ENCODE data around the gene LARGE1.

LARGE1 gene

DNA sequence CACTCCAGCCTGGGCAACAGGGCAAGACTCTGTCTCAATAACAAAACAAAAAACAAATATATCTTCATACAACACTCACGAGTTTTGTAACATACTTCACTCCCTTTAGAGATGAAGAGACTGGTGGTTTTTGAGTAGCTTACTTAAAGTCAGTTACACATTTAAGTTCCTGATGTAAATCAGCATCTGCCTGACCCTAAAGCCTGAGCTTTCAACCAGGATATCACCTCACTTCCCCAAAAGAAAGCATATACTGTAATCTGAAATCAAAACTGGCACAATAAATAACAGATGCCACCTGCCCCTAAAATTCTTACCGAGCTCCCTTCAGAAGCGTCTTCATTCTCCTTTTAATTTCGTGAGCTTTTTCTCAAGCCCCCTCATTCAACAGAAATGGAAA, 31.5 kb downstream of the LARGE1 start:
- no peaks in the 10 kb centered on the region for H3F3A ChIP-seq (ENCODE audit: insufficient read depth)
- H4K20me1 ChIP-seq (ENCODE audit: low read depth, low read length), result no peaks in the 10 kb centered on the region
- no peaks in the 10 kb centered on the region for H3K27me3 ChIP-seq (ENCODE audit: low read length)
- H3K9me3 ChIP-seq (ENCODE audit: insufficient read depth, low read length), result no peaks in the 10 kb centered on the region
- no peak overlapping the region for H3K4me3 ChIP-seq (ENCODE audit: insufficient read depth, low read length, poor library complexity, severe bottlenecking)
- no peak overlapping the region for H3K9ac ChIP-seq (ENCODE audit: low read length)
- no peak overlapping the region for H3K27ac ChIP-seq (ENCODE audit: low read depth, low read length)
- no peak overlapping the region for H2AFZ ChIP-seq (ENCODE audit: low read depth, low read length, severe bottlenecking)
- no peak overlapping the region for H3K4me2 ChIP-seq (ENCODE audit: low read depth, low read length, poor library complexity, severe bottlenecking)
- no peaks in the 10 kb centered on the region for H3K79me2 ChIP-seq (ENCODE audit: insufficient read depth, low read length)
- H3K36me3 ChIP-seq (ENCODE audit: low read length), result no peaks in the 10 kb centered on the region
- H3K9me2 ChIP-seq (replicated peaks; ENCODE audit: insufficient read depth, low read length), result no peaks in the 10 kb centered on the region
- TF ChIP-seq, protein P1, sequence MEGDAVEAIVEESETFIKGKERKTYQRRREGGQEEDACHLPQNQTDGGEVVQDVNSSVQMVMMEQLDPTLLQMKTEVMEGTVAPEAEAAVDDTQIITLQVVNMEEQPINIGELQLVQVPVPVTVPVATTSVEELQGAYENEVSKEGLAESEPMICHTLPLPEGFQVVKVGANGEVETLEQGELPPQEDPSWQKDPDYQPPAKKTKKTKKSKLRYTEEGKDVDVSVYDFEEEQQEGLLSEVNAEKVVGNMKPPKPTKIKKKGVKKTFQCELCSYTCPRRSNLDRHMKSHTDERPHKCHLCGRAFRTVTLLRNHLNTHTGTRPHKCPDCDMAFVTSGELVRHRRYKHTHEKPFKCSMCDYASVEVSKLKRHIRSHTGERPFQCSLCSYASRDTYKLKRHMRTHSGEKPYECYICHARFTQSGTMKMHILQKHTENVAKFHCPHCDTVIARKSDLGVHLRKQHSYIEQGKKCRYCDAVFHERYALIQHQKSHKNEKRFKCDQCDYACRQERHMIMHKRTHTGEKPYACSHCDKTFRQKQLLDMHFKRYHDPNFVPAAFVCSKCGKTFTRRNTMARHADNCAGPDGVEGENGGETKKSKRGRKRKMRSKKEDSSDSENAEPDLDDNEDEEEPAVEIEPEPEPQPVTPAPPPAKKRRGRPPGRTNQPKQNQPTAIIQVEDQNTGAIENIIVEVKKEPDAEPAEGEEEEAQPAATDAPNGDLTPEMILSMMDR (IDR thresholded peaks at IDR 0.05; ENCODE audit: insufficient read depth, low read length, poor library complexity, severe bottlenecking), result no peak
- TF ChIP-seq EZH2phosphoT487 (conservative IDR thresholded peaks at IDR 0.05; ENCODE audit: low read length), result no peak

DNA sequence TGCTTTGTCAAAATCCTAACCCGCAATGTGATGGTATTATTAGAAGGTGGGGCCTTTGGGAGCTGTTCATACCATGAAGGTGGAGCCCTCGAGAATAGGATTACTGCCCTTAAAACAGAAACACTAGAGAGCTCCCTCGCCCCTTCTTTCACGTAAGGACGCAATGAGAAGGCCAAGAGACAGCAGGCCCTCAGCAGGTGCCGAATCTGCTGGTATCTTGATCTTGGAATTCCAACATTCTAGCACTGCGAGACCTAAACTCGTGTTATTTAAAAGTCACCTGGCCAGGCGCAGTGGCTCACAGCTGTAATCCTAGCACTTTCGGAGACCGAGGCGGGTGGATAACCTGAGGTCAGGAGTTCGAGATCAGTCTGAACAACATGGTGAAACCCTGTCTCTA, 33.1 kb downstream of the LARGE1 start:
- H3K36me3 ChIP-seq (ENCODE audit: low read length), result no peaks in the 10 kb centered on the region
- no peaks in the 10 kb centered on the region for H3K27me3 ChIP-seq (ENCODE audit: low read length)
- H3K9me3 ChIP-seq (ENCODE audit: insufficient read depth, low read length), result no peaks in the 10 kb centered on the region
- H3K79me2 ChIP-seq (ENCODE audit: insufficient read depth, low read length), result no peaks in the 10 kb centered on the region
- H3K9me2 ChIP-seq (replicated peaks; ENCODE audit: insufficient read depth, low read length), result no peaks in the 10 kb centered on the region
- H3K9ac ChIP-seq (ENCODE audit: low read length), result no peak overlapping the region
- H3K4me2 ChIP-seq (ENCODE audit: low read depth, low read length, poor library complexity, severe bottlenecking), result no peak overlapping the region
- no peak overlapping the region for H3K4me3 ChIP-seq (ENCODE audit: insufficient read depth, low read length, poor library complexity, severe bottlenecking)
- H3F3A ChIP-seq (ENCODE audit: insufficient read depth), result no peaks in the 10 kb centered on the region
- H4K20me1 ChIP-seq (ENCODE audit: low read depth, low read length), result no peaks in the 10 kb centered on the region
- no peak overlapping the region for H3K27ac ChIP-seq (ENCODE audit: low read depth, low read length)
- no peak overlapping the region for H2AFZ ChIP-seq (ENCODE audit: low read depth, low read length, severe bottlenecking)
- TF ChIP-seq EZH2phosphoT487 (conservative IDR thresholded peaks at IDR 0.05; ENCODE audit: low read length), result no peak
- TF ChIP-seq, protein P1 (IDR thresholded peaks at IDR 0.05; ENCODE audit: insufficient read depth, low read length, poor library complexity, severe bottlenecking), result no peak

DNA sequence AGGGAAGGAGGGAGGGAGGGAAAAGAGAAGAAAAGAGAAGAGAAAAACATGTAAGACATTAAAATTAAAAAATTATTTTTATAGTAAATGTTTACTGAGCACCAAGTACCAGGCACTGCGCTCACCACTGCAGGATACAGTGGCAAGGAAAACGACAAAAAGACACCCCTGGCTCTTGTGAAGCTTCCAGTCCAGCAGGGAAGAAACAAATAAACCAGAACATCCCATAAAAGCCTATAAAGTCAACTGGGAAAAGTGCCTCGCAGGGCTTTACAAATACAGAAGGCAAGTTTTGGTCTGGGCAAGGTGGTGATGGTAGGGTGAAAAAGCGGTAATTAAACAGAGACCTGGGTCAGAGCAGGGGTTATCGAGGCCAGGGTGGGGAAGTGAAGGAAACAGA, 33.6 kb downstream of the LARGE1 start:
- Histone ChIP-seq H3K9ac (ENCODE audit: low read length) (no peak overlapping the region), H3K79me2 (ENCODE audit: insufficient read depth, low read length) (no peaks in the 10 kb centered on the region), H3K36me3 (ENCODE audit: low read length) (no peaks in the 10 kb centered on the region), H2AFZ (ENCODE audit: low read depth, low read length, severe bottlenecking) (no peak overlapping the region), H3K27me3 (ENCODE audit: low read length) (no peaks in the 10 kb centered on the region), H4K20me1 (ENCODE audit: low read depth, low read length) (no peaks in the 10 kb centered on the region), H3K4me2 (ENCODE audit: low read depth, low read length, poor library complexity, severe bottlenecking) (no peak overlapping the region), H3K9me3 (ENCODE audit: insufficient read depth, low read length) (no peaks in the 10 kb centered on the region), H3K27ac (ENCODE audit: low read depth, low read length) (no peak overlapping the region), H3K9me2 (replicated peaks; ENCODE audit: insufficient read depth, low read length) (no peaks in the 10 kb centered on the region), H3K4me3 (ENCODE audit: insufficient read depth, low read length, poor library complexity, severe bottlenecking) (no peak overlapping the region), H3F3A (ENCODE audit: insufficient read depth) (no peaks in the 10 kb centered on the region)
- TF ChIP-seq, protein P1 (IDR thresholded peaks at IDR 0.05; ENCODE audit: insufficient read depth, low read length, poor library complexity, severe bottlenecking), result no peak
- no peak for TF ChIP-seq EZH2phosphoT487 (conservative IDR thresholded peaks at IDR 0.05; ENCODE audit: low read length)

Data from SU-DHL-6 (cell line).